Panc1 (cell line): ENCODE results near the gene WBP1L. TPM values are rescaled to one million over a fixed set of nuclear protein-coding genes. Genes with fewer than 3 reads are reported as not detected.

ENCODE experiments used
- ATAC-seq: fragments of 200-7000 bp; cut with Tn5 transposase; 2 replicates; pipeline ENCODE4 v1.9.1; 2020; ENCODE audit warnings: mild to moderate bottlenecking, moderate library complexity
- BruUV-seq: library from RNA; stranded (reverse); fragments of 400-500 nt; replicated peaks from 2 replicates; lab custom pipeline; 2021; lab: Mats Ljungman, UMichigan
- CTCF ChIA-PET: fragments of 300-600 bp; sonication (Branson Sonifier 250); formaldehyde crosslinking; loops from one replicate; lab custom pipeline; 2022; ENCODE audit warnings: antibody characterized with exemption; lab: Charles Lee
- POLR2A ChIA-PET: fragments of 300-600 bp; sonication (Branson Sonifier 250); formaldehyde crosslinking; loops from one replicate; lab custom pipeline; 2022; ENCODE audit warnings: antibody characterized with exemption; lab: Charles Lee
- DNase-seq: peaks from one replicate; pipeline ENCODE4 v3.0.0-alpha.2; 2010; ENCODE audit warnings: low read depth, low spot score
- H3K27ac ChIP-seq: 2 replicates; pipeline ENCODE4 v1.5.1; 2011; ENCODE audit warnings: mild to moderate bottlenecking, low read length, inconsistent platforms
- H3K27me3 ChIP-seq: fragments of 200-500 bp; sonication (Bioruptor generic); 2 replicates; pipeline ENCODE4 v1.6.0; 2014; ENCODE audit warnings: low read length, inconsistent platforms; ENCODE audit not compliant: control insufficient read depth, insufficient read depth
- H3K36me3 ChIP-seq: fragments of 200-500 bp; sonication (Bioruptor generic); 2 replicates; pipeline ENCODE4 v1.5.1; 2014; ENCODE audit warnings: inconsistent platforms, mild to moderate bottlenecking, low read length, moderate library complexity; ENCODE audit not compliant: control insufficient read depth, insufficient read depth
- H3K4me1 ChIP-seq: 2 replicates; pipeline ENCODE4 v1.5.1; 2011; ENCODE audit warnings: inconsistent platforms, mild to moderate bottlenecking, low read length, moderate library complexity; ENCODE audit not compliant: control insufficient read depth, insufficient read depth
- H3K4me3 ChIP-seq, 2 experiments: 2 replicates each; pipeline ENCODE4 v1.5.1; 2011 to 2012; ENCODE audit warnings: low read depth in 2 of 2, low read length in 2 of 2, mild to moderate bottlenecking in 2 of 2, inconsistent platforms in 1 of 2, moderate library complexity in 1 of 2
- H3K9me3 ChIP-seq: fragments of 200-500 bp; sonication (Bioruptor generic); 2 replicates; pipeline ENCODE4 v1.5.1; 2014; ENCODE audit warnings: low read depth, mild to moderate bottlenecking, inconsistent platforms, low read length, moderate library complexity; ENCODE audit not compliant: control insufficient read depth, insufficient read depth
- POLR2AphosphoS5 ChIP-seq: IDR thresholded peaks from 2 replicates; pipeline ENCODE4 v1.6.1; 2012; ENCODE audit warnings: mild to moderate bottlenecking, low read depth, low read length, moderate library complexity
- SIN3A ChIP-seq: IDR thresholded peaks from 2 replicates; pipeline ENCODE4 v1.6.1; 2012; ENCODE audit warnings: low read depth, mild to moderate bottlenecking, low read length, moderate library complexity, borderline replicate concordance; ENCODE audit not compliant: insufficient read depth
- TCF7L2 ChIP-seq: IDR thresholded peaks from 2 replicates; pipeline ENCODE4 v1.6.1; 2011; ENCODE audit warnings: mild to moderate bottlenecking, low read depth, low read length, inconsistent platforms
- in situ Hi-C: cut with HindIII; loops from 2 replicates; pipeline ENCODE4 v1.10.0; 2016; ENCODE audit warnings: low sequenced_read_pairs, low pct_unique_long_range_greater_than_20kb
- intact Hi-C: fragments of 100-400 bp; cut with micrococcal nuclease; formaldehyde crosslinking; loops from one replicate; pipeline ENCODE4 v1.10.0; 2022; ENCODE audit not compliant: unreplicated experiment
- total RNA-seq: library from RNA; stranded (reverse); gene quantifications from one replicate; pipeline ENCODE4 v1.2.1, GENCODE V29; 2021; ENCODE audit not compliant: unreplicated experiment
- TF ChIP-seq, protein P1 (sequence below): fragments of 450-650 bp; IDR thresholded peaks from 2 replicates; pipeline ENCODE4 v1.5.1; 2017; ENCODE audit warnings: mild to moderate bottlenecking
- TF ChIP-seq, protein P2 (sequence below), 2 experiments: IDR thresholded peaks; 2 replicates each; pipeline ENCODE4 v1.6.1; 2011 to 2012; ENCODE audit warnings: low read depth in 2 of 2, control low read depth in 1 of 2, low read length in 1 of 2, mild to moderate bottlenecking in 1 of 2, moderate library complexity in 1 of 2; ENCODE audit not compliant: insufficient read depth in 1 of 2

Gene WBP1L
- total RNA-seq, 1 experiment from 2014 or later = 91.3 TPM

DNA sequence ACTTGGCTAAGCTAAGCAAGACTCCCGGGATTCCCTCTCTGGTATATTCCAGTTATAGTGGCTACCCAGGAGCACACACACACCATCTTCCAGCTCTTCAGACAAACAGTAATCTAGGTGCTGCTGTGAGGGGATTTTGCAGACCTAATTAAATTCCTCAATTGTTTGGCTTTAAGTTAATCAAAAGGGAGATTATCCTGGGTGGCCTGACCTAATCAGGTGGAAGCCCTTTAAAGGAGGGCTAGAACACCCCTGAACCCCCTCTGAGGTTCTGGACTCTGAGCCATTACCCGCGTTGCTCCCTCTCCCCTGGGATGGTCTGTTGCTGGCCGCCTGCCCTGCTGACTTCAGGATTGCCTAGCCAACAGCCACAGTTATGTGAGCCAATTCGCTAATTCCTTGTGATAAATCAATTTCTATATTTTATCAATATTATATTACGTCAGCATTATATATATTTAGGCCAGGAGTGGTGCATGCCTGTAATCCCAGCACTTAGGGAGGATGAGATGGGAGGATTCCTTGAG, 22.9 kb upstream of the WBP1L start:
- Histone ChIP-seq H3K27me3 (no peaks in the 10 kb centered on the region), H3K4me1 (0 out of 2 replicates have a peak, but pooled peaks cover 7% of the 10 kb centered on the region), H3K36me3 (no peaks in the 10 kb centered on the region), H3K9me3 (no peaks in the 10 kb centered on the region), H3K4me3 (no peak overlapping the region), H3K27ac (no peak overlapping the region)
- CTCF ChIA-PET = interaction anchor here (0.7 to 1.4 kb wide), 2 partner anchors 57 to 197 kb away, joined by 3 to 4 read pairs; partner anchors contain the start of gene CNNM2
- POLR2A ChIA-PET = interaction anchor here (0.5 kb wide), 1 partner anchor 35 kb away, joined by 7 read pairs; no protein-coding TSS in a partner anchor
- DNase-seq (no peak), ATAC-seq (no peak)
- TF ChIP-seq POLR2AphosphoS5 = no peak
- in situ Hi-C loops (no loop called here), intact Hi-C loops (no loop called here)
- BruUV-seq = no TSS peak

DNA sequence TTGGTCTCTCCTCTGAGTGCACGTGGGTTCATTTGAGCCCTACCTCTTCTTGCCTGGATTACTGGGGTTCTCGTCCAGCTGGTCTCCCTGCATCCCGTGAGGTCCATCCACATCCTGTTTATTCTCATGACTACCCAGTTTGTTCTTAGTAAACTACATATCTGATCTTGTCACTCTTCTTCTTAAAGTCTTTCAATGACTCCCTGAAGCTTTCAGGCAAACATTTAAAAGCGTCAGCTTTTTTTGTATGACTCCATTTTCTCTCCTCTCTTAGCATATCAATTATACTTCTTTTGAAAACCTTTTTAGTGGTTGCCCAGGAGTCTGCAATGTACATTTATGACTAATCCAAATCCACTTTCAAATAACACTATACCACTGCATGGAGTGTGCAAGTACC, 21.8 kb upstream of the WBP1L start:
- ATAC-seq = no peak
- Histone ChIP-seq H3K4me3 (no peak overlapping the region), H3K4me1 (0 out of 2 replicates have a peak, but pooled peaks cover 7% of the 10 kb centered on the region), H3K27ac (no peak overlapping the region), H3K27me3 (no peaks in the 10 kb centered on the region), H3K36me3 (no peaks in the 10 kb centered on the region), H3K9me3 (no peaks in the 10 kb centered on the region)
- DNase-seq = no peak
- no TSS peak for BruUV-seq
- ChIA-PET CTCF (interaction anchor here (0.8 to 1.4 kb wide), 2 partner anchors 183 to 196 kb away, joined by 3 to 7 read pairs; partner anchors contain the start of gene CNNM2), POLR2A (interaction anchor here (0.5 to 0.6 kb wide), 2 partner anchors 22 to 107 kb away, joined by 3 to 4 read pairs; partner anchors contain the start of gene WBP1L)
- TF ChIP-seq, protein P1, sequence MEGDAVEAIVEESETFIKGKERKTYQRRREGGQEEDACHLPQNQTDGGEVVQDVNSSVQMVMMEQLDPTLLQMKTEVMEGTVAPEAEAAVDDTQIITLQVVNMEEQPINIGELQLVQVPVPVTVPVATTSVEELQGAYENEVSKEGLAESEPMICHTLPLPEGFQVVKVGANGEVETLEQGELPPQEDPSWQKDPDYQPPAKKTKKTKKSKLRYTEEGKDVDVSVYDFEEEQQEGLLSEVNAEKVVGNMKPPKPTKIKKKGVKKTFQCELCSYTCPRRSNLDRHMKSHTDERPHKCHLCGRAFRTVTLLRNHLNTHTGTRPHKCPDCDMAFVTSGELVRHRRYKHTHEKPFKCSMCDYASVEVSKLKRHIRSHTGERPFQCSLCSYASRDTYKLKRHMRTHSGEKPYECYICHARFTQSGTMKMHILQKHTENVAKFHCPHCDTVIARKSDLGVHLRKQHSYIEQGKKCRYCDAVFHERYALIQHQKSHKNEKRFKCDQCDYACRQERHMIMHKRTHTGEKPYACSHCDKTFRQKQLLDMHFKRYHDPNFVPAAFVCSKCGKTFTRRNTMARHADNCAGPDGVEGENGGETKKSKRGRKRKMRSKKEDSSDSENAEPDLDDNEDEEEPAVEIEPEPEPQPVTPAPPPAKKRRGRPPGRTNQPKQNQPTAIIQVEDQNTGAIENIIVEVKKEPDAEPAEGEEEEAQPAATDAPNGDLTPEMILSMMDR = no peak
- TF ChIP-seq SIN3A = no peak
- TF ChIP-seq, protein P2, sequence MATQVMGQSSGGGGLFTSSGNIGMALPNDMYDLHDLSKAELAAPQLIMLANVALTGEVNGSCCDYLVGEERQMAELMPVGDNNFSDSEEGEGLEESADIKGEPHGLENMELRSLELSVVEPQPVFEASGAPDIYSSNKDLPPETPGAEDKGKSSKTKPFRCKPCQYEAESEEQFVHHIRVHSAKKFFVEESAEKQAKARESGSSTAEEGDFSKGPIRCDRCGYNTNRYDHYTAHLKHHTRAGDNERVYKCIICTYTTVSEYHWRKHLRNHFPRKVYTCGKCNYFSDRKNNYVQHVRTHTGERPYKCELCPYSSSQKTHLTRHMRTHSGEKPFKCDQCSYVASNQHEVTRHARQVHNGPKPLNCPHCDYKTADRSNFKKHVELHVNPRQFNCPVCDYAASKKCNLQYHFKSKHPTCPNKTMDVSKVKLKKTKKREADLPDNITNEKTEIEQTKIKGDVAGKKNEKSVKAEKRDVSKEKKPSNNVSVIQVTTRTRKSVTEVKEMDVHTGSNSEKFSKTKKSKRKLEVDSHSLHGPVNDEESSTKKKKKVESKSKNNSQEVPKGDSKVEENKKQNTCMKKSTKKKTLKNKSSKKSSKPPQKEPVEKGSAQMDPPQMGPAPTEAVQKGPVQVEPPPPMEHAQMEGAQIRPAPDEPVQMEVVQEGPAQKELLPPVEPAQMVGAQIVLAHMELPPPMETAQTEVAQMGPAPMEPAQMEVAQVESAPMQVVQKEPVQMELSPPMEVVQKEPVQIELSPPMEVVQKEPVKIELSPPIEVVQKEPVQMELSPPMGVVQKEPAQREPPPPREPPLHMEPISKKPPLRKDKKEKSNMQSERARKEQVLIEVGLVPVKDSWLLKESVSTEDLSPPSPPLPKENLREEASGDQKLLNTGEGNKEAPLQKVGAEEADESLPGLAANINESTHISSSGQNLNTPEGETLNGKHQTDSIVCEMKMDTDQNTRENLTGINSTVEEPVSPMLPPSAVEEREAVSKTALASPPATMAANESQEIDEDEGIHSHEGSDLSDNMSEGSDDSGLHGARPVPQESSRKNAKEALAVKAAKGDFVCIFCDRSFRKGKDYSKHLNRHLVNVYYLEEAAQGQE (IDR thresholded peaks at IDR 0.05; ENCODE audit: insufficient read depth in 1 of 2, low read depth in 2 of 2, low read length in 1 of 2) = no peak
- in situ Hi-C loops = no loop called here
- intact Hi-C loops = no loop called here

DNA sequence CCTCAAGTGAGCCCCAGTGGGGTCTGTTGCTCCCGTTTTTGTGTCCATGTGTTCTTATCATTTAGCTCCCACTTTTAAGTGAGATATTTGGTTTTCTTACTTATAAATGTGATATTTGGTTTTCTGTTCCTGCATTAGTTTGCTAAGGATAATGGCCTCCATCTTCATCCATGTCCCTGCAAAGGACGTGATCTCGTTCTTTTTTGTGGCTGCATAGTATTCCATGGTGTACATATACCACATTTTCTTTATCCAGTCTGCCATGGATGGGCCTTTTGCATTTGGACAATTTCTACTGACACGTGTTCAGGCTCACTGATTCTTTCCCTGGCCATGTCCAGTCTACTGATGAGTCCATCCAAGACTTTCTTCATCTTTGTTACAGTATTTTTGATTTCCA, 19.8 kb upstream of the WBP1L start:
- no peaks in the 10 kb centered on the region for H3K36me3 ChIP-seq
- intact Hi-C loops = no loop called here
- H3K27me3 ChIP-seq = no peaks in the 10 kb centered on the region
- peaks cover 1% of the 10 kb centered on the region; the same call in 1 of the 2 replicates for H3K4me1 ChIP-seq
- CTCF ChIA-PET = no interaction called here
- H3K27ac ChIP-seq = no peak overlapping the region
- POLR2A ChIA-PET = no interaction called here
- no peak for ATAC-seq
- no peak for DNase-seq
- TF ChIP-seq POLR2AphosphoS5 (no peak), TCF7L2 (no peak), SIN3A (no peak)
- TF ChIP-seq, protein P2 (IDR thresholded peaks at IDR 0.05; ENCODE audit: insufficient read depth in 1 of 2, low read depth in 2 of 2, low read length in 1 of 2) = no peak
- TF ChIP-seq, protein P1 = no peak
- BruUV-seq = no TSS peak
- in situ Hi-C loops = no loop called here
- no peak overlapping the region for H3K4me3 ChIP-seq
- H3K9me3 ChIP-seq = no peaks in the 10 kb centered on the region
